ENCODE data around the gene CEP152.

CEP152 gene

GRCh38 chr15:48765022-48765421 is 45.8 kb downstream of the CEP152 start:
- DNase-seq (ENCODE audit: low spot score) = no peak

- no peak for DNase-seq (ENCODE audit: low spot score)
These were observed 49.3 kb downstream of the CEP152 start for GRCh38 chr15:48761393-48762158.

- DNase-seq (ENCODE audit: low spot score) = no peak
These were observed 50.9 kb downstream of the CEP152 start for GRCh38 chr15:48759921-48760320.

GRCh38 chr15:48757661-48758060 is 53.2 kb downstream of the CEP152 start:
- no peak for DNase-seq (ENCODE audit: low spot score)

DNA sequence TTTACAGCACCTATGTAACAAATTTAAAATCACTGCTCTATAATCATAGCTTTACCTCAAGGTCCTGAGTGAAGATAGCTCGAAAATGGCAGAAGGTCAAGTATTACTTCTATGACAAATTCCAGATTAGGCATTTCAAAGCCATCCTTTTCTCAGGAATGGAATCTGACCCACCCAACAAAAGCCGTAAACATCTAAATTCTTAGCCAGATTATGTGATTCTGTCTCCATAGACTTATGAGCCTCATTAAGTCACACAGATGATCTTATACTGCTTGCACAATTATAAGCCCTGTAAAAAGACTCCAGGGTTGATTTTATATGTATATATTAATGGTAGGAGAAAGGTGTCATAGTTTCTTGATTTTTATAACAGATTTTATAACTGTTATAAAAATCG is 56.9 kb downstream of the CEP152 start:
- no peak for DNase-seq (ENCODE audit: low spot score)

GRCh38 chr15:48751595-48751994 is 59.3 kb downstream of the CEP152 start:
- DNase-seq (ENCODE audit: low spot score) = no peak

- DNase-seq (ENCODE audit: low spot score) = no peak
These were observed 62.3 kb downstream of the CEP152 start for GRCh38 chr15:48748535-48748934.

DNA sequence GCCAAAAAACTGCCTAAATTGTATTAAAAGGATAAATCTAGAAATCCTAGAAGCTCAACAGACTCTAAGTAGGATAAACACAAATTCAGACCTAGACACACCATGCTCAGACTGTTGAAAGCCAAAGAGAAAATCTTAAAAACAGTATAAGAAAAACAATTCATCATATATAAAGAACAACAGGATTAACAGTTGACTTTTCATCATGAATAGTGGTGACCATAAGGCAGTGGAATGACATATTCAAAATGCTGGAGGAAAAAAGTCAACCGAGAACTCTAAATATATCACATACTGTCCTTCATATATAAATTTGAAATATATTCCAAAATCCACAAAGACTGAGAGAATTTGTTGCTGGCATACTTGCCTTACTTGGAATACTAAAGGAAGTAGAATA is 77.3 kb downstream of the CEP152 start:
- DNase-seq (ENCODE audit: low spot score) = no peak

DNA sequence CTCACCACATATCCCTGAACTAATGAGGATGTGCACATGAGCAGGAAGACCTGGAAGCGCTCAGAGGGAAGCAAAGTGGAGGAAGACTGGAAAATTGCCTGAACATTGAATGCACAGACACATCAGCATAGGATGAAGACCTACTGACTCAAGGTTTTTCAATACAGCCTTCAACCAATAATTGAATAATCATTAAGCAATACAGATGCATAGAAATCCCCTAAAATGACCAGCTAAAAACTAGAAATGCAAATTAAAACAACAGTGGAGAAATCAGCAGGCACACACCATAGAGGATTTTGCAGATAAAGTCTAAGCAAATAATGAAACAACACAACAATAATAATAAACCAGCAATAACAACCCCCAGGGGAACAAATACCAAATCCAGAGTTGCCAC is 80.4 kb downstream of the CEP152 start:
- DNase-seq (ENCODE audit: low spot score) = no peak

DNA sequence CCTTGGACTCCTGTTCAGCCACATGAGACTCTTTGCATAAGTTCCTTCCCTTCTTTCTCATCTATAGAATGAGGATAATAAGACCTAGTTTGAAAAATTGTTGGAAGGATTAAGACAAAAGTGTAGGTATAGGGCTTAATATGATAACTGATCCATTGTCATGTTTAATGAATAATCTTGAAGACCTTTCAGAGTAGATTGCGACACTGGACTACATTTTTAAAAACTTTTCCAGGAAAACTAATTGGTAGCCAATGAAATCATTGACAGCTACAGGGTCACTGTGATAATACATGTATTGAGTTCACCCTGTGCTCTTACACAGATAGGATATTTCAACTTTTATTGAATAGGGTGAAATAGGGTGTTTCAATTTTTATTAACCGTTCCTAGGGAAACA is 86.9 kb downstream of the CEP152 start:
- DNase-seq (ENCODE audit: low spot score) = no peak

GRCh38 chr15:48722764-48723661 is 87.9 kb downstream of the CEP152 start:
- no peak for DNase-seq (ENCODE audit: low spot score)

DNA sequence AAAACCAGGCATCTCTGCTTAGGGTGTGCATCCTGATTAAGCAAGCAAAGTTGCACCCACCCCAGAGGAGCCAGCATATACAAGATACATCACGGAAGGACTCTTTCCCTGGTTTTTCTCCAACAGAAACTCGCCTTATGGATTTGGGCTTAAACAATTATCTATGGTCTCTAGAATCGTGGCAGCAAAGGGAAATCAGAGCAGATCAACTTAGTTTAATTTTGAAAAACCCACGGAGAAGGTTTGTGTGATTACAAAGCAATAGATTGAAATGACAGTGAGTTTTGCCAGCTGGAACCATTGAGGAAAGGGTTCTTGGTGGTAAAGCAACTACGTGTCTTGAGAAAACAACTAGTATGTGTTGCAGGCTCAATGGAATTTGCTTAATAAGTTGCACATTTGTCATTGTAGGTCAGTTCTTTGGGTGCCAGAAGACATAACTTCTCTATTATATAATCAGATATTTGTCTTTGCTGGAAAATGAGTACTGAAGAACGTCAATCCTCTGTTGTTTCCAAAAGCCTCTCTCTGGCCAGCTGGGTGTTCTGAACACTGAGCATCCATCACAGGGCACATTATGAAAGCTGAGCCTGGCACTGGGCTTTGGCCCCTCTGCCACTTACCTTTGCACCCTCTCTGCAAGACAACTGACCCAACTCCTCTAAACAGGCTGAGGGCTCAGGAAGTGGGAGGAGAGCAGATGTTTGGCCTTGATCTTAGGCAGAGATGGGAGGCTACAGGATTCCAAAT is 89.6 kb downstream of the CEP152 start:
- no peak for DNase-seq (ENCODE audit: low spot score)

DNA sequence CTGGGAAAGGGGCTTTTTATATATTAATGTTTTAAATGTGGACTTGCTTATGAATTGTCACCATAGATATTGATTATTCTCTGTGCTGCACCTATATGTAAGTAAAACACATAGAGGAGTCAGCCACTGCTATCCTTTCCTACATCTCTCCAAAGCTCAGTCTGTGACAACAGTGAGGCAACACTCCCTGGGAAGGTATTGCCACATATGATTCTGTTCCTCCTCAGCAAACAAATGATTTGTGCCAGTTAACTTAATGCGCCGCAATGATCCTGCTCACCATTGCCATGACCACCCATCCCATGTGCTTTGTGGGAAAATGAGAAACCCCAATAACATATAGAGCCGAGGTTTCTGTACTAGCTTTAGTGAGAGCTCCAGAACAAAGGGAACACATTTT is 90.2 kb downstream of the CEP152 start:
- DNase-seq (ENCODE audit: low spot score) = no peak

DNA sequence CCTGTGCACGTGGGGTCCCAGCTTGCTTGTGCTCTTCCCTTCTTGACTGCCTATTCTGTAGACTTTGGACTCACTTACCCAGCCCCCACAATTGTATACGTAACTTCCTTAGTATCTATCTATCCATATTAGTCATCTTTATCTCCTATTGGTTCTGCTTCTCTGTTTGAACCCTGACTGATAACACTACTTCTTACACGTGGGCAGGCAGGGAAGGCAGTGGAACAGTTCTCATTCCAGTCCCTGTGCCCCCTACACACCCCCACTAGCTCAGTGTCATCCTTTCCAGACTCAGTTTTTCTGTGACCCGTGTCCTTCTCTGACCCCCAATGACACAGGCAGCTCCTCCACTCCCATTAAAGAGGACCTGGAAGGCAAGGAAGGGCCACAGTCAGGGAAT is 91.2 kb downstream of the CEP152 start:
- DNase-seq (ENCODE audit: low spot score) = no peak

GRCh38 chr15:48718646-48719045 is 92.2 kb downstream of the CEP152 start:
- no peak for DNase-seq (ENCODE audit: low spot score)

- no peak for DNase-seq (ENCODE audit: low spot score)
These were observed 93.4 kb downstream of the CEP152 start for GRCh38 chr15:48717458-48717857.

GRCh38 chr15:48712546-48712945 is 98.3 kb downstream of the CEP152 start:
- DNase-seq (ENCODE audit: low spot score) = no peak

DNA sequence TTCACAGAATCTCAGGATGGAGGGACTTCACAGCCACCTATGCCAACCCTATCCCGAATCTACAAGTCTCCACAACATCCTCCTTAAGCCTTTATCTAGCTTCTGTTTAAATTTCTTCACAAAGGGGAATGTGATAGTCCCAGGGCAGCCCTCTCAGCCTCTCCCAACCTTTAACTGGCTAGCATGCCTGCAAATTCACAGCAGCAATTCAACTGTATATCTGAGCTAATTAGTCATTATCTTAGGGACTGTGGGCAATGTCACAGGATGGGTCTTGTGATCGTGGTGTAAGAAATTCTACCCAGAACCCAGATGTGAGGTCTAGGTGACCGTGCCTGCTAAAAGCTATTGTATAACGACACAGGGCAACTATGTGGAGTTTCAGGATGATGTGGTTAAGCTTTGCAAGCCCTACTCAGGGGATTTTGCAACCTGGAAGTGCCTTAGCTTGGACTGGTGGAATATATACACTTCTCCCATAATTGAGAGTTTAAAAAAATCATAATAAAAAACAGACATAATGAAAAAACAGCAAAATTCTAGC is 99.8 kb downstream of the CEP152 start:
- no peak for DNase-seq (ENCODE audit: low spot score)

DNA sequence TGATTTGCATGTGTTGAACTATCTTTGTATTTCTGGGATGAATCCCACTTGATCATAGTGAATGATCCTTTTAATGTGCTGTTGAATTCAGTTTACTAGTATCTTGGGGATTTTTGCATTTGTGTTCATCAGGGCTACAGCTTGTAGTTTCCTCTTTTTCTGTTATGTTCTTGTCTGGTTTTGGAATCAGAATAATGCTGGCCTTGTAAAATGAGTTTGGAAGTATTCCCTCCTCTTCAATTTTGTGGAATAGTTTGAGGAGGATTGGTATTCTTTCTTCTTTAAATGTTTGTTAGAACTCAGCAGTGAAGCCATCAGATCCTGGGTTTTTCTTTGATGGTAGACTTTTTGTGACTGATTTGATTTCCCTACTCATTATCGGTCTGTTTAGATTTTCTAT is 102.2 kb downstream of the CEP152 start:
- no peak for DNase-seq (ENCODE audit: low spot score)

DNA sequence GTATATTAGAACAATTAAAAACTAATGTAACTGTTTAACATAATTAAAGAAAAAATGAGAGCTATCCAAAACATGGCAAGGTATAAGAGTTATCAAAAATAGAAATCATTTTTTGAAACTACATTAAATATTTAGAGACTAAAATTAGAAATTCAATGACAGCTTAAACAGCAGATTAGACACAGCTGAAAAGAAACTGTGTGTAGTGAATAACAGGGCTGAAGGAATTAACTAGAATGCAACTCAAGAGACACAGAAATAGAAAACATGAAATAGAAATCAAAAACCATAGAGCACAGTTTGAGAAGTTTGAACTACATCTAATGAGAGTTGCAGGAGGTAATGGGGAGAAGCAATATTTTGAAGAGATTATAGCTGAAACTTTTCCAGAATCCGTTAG is 105.5 kb downstream of the CEP152 start:
- DNase-seq (ENCODE audit: low spot score) = no peak

- DNase-seq (ENCODE audit: low spot score) = no peak
These were observed 107.3 kb downstream of the CEP152 start for GRCh38 chr15:48703544-48703943.

GRCh38 chr15:48702569-48703236 is 108.2 kb downstream of the CEP152 start:
- no peak for DNase-seq (ENCODE audit: low spot score)

Measured in hematopoietic multipotent progenitor cell treated with erythropoietin and hydrocortisone succinate and interleukin-3 and kit ligand, for 15 days (in vitro differentiated cells).